GM18499 (cell line): Measurements from ENCODE around the gene EN2.
"Not testable (repeated sequence)": the region's sequence is repeated elsewhere in the genome, so short reads cannot be mapped to it uniquely, and the experiment has no call there.

Experiments used
- ATAC-seq: cut with Tn5 transposase; IDR thresholded peaks from one replicate; pipeline ENCODE4 v1.9.1; 2021; ENCODE audit warnings: moderate number of reproducible peaks; ENCODE audit not compliant: insufficient read depth, unreplicated experiment

EN2 gene

GRCh38 chr7:155425011-155425340 is 33.0 kb upstream of the EN2 start:
- ATAC-seq = no peak

- no peak for ATAC-seq
Measured at GRCh38 chr7:155425887-155426286, 32.0 kb upstream of the EN2 start.

GRCh38 chr7:155426543-155427410 is 31.2 kb upstream of the EN2 start:
- no peak for ATAC-seq

GRCh38 chr7:155427411-155428038 is 30.4 kb upstream of the EN2 start:
- ATAC-seq = no peak

GRCh38 chr7:155428171-155428834 is 29.6 kb upstream of the EN2 start:
- ATAC-seq = no peak

- no peak for ATAC-seq
Measured at GRCh38 chr7:155429651-155430050, 28.3 kb upstream of the EN2 start.

- ATAC-seq = no peak
Measured at GRCh38 chr7:155430606-155431005, 27.3 kb upstream of the EN2 start.

GRCh38 chr7:155431231-155431630 is 26.7 kb upstream of the EN2 start:
- no peak for ATAC-seq

- ATAC-seq = no peak
Measured at GRCh38 chr7:155431711-155432110, 26.2 kb upstream of the EN2 start.

- ATAC-seq = no peak
Measured at GRCh38 chr7:155435110-155435509, 22.8 kb upstream of the EN2 start.

- ATAC-seq = no peak
Measured at GRCh38 chr7:155437836-155438235, 20.1 kb upstream of the EN2 start.

GRCh38 chr7:155438777-155439176 is 19.2 kb upstream of the EN2 start:
- no peak for ATAC-seq

GRCh38 chr7:155439311-155440017 is 18.5 kb upstream of the EN2 start:
- no peak for ATAC-seq

- ATAC-seq = no peak
Measured at GRCh38 chr7:155440018-155440410, 17.9 kb upstream of the EN2 start.

GRCh38 chr7:155441856-155442255 is 16.1 kb upstream of the EN2 start:
- ATAC-seq = no peak

GRCh38 chr7:155444746-155445145 is 13.2 kb upstream of the EN2 start:
- no peak for ATAC-seq

- not testable (repeated sequence) for ATAC-seq
Measured at GRCh38 chr7:155445606-155446005, 12.3 kb upstream of the EN2 start.

GRCh38 chr7:155447603-155448002 is 10.3 kb upstream of the EN2 start:
- no peak for ATAC-seq

GRCh38 chr7:155448632-155449007 is 9.3 kb upstream of the EN2 start:
- ATAC-seq = no peak

GRCh38 chr7:155449008-155449868 is 8.7 kb upstream of the EN2 start:
- no peak for ATAC-seq
